GM11168 (cell line): ENCODE measurements around the gene NFATC4.

Source experiments
- in situ Hi-C: fragments of 300-500 bp; cut with MboI; formaldehyde crosslinking; loops from one replicate; pipeline ENCODE4 v1.12.0; 2022; ENCODE audit warnings: low sequenced_read_pairs; ENCODE audit not compliant: unreplicated experiment

NFATC4 gene

GRCh38 chr14:24403294-24403998, 35.5 kb downstream of the NFATC4 start:
- in situ Hi-C loops: no loop called here

DNA sequence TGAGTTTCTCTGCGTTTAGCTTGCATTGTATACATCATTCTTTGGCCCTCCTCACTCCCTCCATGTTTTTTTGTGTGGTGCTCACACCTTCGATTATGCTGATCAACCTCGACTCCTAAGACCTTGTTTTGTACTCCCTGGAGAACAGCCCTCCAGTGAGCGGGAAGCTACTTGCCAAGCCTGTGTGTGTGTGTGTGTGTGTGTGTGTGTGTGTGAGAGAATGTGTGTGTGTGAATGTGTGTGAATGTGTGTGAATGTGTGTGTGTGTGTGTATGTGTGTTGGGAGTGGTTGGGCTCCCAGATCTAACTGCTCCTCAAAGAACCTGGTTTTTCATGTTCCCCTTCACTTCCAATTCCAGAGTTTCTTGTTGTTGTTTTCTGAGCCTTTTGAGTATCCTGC, 36.8 kb downstream of the NFATC4 start:
- in situ Hi-C loops: no loop called here

- in situ Hi-C loops: no loop called here
Observed at GRCh38 chr14:24406416-24406815, 38.4 kb downstream of the NFATC4 start.

- in situ Hi-C loops: no loop called here
Observed at GRCh38 chr14:24407608-24408325, 39.8 kb downstream of the NFATC4 start.

DNA sequence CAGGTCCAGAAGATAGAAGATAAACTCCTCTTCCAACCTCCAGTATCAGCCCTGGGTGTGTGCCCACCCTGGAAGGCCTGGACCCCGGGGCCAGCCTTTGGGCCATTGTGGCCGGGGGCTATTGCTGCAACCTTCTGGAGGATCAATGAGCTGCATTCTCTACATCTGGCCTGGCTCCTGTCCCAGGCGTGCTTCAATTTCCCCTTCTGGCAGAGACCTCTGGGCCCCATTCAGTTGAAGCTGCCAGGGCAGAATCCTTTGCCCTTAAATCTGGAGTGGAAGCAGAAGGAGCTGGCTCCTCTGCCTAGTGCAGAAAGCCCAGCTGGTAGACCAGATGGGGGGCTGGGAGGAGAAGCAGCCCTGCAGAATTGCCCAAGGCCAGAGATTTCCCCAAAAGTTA, 40.8 kb downstream of the NFATC4 start:
- in situ Hi-C loops: no loop called here

DNA sequence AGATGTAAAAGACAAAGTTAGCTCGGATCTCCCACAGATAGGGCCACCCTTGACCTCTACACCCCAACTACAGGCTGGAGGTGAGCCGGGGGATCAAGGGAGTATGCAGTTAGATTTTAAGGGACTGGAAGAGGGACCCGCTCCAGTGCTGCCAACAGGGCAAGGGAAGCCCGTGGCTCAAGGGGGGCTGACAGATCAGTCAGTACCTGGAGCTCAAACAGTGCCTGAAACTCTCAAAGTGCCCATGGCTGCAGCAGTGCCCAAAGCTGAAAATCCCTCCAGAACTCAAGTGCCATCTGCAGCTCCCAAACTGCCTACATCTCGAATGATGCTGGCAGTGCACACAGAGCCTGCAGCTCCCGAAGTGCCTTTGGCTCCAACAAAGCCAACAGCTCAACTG, 41.2 kb downstream of the NFATC4 start:
- in situ Hi-C loops: no loop called here

GRCh38 chr14:24409956-24410355, 42.0 kb downstream of the NFATC4 start:
- in situ Hi-C loops: no loop called here

DNA sequence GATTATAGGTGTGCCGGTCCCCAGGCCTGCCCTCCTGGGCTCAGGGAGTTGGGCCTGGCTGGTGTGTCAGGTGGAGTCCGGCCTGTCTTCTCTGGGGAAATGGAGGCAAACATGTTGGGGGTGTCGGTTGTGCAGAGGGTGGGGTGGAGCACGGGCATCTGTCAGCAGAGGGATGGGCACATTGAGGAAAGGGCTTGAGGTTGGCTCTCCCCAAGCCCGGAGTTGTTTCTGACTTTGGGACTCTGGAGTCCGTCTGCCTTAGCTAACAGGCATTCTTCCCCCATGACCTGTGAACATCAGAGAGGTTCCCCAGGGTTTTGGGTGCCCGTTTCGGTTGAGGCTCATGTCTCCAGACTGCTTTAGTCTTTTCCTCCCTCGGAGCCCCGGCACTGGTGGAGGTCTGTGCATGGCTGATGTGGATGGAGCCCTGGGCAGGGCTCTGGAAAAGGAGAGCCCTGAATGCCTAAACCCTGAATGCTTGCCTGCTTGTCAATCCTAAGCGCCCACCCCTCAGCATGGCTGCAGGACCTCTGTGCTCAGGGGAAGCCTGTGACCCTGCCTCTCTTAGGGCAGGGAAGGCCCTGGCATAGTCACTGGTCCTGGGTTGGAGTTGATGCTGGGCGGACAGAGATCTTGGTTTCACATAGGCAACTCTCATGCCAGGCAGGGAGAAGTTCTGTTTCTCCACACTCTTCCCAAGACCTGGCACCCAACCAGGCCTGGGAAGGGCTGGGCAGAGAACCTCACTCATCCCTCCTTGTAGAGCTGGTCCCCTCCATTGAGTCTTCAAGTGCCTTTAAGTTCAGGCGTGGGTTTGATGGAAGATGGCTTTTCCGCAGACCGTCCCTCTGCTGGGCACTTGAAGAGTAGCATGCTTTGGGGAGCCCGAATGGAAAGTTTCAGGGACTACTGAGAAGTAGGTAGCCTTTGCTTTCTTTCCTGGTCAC, 43.7 kb downstream of the NFATC4 start:
- in situ Hi-C loops: no loop called here

- in situ Hi-C loops: no loop called here
Observed at GRCh38 chr14:24414077-24414476, 46.1 kb downstream of the NFATC4 start.

DNA sequence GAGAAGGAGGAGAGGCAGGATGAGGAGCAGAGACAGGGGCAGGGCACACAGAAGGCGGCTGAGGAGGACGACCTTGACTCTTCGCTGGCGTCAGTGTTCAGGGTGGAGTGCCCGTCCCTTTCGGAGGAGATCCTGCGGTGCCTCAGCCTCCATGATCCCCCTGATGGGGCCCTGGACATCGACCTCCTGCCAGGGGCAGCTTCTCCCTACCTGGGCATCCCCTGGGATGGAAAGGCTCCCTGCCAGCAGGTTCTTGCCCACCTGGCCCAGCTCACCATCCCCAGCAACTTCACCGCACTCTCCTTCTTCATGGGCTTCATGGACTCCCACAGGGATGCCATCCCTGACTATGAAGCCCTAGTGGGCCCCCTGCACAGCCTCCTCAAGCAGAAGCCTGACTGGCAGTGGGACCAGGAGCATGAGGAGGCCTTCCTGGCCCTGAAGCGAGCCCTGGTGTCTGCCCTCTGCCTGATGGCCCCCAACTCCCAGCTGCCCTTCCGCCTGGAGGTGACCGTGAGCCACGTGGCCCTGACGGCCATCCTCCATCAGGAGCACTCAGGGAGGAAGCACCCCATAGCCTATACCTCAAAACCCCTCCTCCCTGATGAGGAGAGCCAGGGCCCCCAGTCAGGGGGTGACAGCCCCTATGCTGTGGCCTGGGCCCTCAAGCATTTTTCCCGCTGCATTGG, 46.9 kb downstream of the NFATC4 start:
- in situ Hi-C loops: no loop called here

- in situ Hi-C loops: no loop called here
Observed at GRCh38 chr14:24415421-24416253, 47.7 kb downstream of the NFATC4 start.

DNA sequence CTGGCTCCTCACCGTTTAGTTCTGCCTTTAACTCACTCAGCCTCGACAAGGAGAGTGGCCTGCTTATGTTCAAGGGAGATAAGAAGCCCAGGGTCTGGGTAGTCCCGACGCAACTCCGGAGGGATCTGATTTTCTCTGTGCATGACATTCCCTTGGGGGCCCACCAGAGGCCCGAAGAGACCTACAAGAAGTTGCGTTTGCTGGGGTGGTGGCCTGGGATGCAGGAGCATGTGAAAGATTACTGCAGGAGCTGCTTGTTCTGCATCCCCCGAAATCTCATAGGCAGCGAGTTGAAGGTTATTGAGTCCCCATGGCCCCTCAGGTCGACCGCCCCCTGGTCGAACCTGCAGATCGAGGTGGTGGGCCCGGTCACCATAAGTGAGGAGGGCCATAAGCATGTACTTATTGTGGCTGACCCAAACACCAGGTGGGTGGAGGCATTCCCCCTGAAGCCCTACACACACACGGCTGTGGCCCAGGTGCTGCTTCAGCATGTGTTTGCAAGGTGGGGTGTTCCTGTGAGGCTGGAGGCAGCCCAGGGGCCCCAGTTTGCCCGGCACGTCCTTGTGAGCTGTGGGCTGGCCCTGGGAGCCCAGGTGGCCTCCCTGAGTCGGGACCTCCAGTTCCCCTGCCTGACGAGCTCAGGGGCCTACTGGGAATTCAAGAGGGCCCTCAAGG, 48.4 kb downstream of the NFATC4 start:
- in situ Hi-C loops: no loop called here

- in situ Hi-C loops: no loop called here
Observed at GRCh38 chr14:24416932-24417619, 49.1 kb downstream of the NFATC4 start.

DNA sequence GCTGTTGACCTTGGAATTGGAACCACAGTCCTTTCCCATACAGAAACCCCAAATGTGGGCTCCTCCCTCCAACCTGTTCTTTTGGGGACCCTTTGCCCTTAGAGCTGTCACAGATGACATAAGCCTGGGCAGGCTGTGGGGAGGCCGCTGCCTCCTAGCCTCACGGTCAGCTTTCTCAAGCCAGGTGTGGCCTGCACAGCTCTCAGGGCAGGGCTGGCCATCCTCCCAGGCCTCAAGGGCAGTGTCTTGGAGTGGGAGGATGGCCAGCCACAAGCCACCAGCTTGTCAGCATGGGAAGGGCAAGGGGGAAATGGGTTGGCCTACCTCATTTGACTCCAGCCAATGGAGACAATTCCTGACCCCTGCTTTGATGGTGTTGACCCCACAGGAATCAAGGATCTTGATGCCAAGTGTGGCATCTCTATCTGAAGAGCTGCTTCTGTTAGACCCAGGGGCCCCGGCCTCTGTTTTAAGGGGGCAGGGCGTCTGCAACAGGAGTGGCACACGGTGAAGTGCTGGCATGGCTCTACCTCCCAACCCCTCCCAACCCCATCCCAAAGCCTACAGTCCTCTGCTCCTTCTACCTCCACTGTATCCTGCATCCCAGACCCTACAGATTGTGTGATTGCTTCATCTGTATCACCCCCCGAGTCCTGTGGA, 50.0 kb downstream of the NFATC4 start:
- in situ Hi-C loops: no loop called here

GRCh38 chr14:24418492-24418873, 50.5 kb downstream of the NFATC4 start:
- in situ Hi-C loops: no loop called here

GRCh38 chr14:24422261-24422660, 54.3 kb downstream of the NFATC4 start:
- in situ Hi-C loops: no loop called here

- in situ Hi-C loops: no loop called here
Observed at GRCh38 chr14:24422694-24423601, 55.0 kb downstream of the NFATC4 start.
